K562 (cell line): ENCODE results near the gene PHLDB2.

Experiments used
- STAT5B ChIP-seq: fragments of 250-450 bp; sonication (Bioruptor Pico); IDR thresholded peaks from 2 replicates; pipeline ENCODE4 v1.8.0; 2021; ENCODE audit warnings: mild to moderate bottlenecking, inconsistent platforms
- THAP7 ChIP-seq: fragments of 250-450 bp; sonication (Bioruptor Pico); IDR thresholded peaks from 2 replicates; pipeline ENCODE4 v1.5.0; 2021
- ZNF354B ChIP-seq: fragments of 250-450 bp; sonication (Bioruptor Pico); IDR thresholded peaks from 2 replicates; pipeline ENCODE4 v1.4.0; 2020

- TF ChIP-seq STAT5B (CRISPR knock-in tag) (no peak), THAP7 (no peak), ZNF354B (no peak)
Measured at GRCh38 chr3:111858642-111859041, 423 bp upstream of the PHLDB2 start.
